ENCODE data around the gene STMN1.

DNA sequence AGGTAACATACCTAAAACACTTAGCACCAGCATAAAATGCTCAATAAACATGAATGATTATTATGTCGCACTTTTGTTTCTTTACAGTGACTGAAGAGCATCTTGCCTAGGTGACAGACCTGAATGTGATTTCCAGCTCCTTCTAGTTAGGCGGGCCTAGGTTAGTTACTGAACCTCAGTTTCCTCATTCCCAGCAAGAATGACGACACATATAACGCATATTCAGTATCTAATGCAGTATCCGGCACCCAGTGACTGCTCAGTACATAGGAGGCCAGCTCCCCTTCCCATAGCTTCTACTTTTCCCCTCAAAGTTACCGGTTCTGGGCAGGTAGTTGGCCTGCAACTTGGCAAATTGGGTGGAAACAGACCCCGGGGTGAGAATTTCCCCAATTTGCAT lies 47.7 kb downstream of the STMN1 start:
- TF ChIP-seq, protein P1, sequence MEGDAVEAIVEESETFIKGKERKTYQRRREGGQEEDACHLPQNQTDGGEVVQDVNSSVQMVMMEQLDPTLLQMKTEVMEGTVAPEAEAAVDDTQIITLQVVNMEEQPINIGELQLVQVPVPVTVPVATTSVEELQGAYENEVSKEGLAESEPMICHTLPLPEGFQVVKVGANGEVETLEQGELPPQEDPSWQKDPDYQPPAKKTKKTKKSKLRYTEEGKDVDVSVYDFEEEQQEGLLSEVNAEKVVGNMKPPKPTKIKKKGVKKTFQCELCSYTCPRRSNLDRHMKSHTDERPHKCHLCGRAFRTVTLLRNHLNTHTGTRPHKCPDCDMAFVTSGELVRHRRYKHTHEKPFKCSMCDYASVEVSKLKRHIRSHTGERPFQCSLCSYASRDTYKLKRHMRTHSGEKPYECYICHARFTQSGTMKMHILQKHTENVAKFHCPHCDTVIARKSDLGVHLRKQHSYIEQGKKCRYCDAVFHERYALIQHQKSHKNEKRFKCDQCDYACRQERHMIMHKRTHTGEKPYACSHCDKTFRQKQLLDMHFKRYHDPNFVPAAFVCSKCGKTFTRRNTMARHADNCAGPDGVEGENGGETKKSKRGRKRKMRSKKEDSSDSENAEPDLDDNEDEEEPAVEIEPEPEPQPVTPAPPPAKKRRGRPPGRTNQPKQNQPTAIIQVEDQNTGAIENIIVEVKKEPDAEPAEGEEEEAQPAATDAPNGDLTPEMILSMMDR (IDR thresholded peaks at IDR 0.05; ENCODE audit: low read length) = no peak
- no peak for TF ChIP-seq EZH2phosphoT487 (IDR thresholded peaks at IDR 0.05; ENCODE audit: low read length)

All from MM.1S (cell line).